ENCODE data around the gene PRUNE2.

- TF ChIP-seq CTCF (IDR thresholded peaks at IDR 0.05) (no peak), POLR2A (IDR thresholded peaks at IDR 0.05) (no peak), POLR2AphosphoS5 (IDR thresholded peaks at IDR 0.05) (no peak), EP300 (IDR thresholded peaks at IDR 0.05; ENCODE audit: low read depth) (no peak)
Measured at GRCh38 chr9:76737154-76737902, 168.6 kb downstream of the PRUNE2 start.

Data from transverse colon (tissue), 4 donors.